ENCODE measurements around the gene EPC1.

EPC1 gene

DNA sequence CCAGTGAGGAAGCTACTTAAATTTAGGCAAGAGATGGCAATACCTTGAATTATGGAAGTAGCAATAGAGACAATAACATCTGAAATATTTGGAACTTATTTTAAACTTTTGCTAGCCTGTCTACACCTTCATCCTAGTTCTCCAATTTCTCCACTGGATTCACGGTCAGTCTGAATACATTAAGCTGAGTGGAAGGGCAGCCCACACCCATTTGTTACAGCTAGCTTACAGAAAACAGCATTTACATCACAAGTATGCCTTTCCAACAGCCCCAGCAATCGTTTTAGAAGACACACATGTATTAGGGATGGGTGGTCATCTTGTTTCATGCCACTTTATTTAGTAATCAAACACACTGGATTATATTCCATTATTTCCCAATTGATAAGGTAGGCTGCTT is 16.7 kb downstream of the EPC1 start:
- no peaks in the 10 kb centered on the region for H3K27me3 ChIP-seq (ENCODE audit: insufficient read depth, low read length)
- H3K27ac ChIP-seq (ENCODE audit: low read depth, low read length), result no peak overlapping the region
- no peak overlapping the region for H3K9ac ChIP-seq (ENCODE audit: low read depth, low read length)
- no peaks in the 10 kb centered on the region for H3K36me3 ChIP-seq (ENCODE audit: insufficient read depth, low read length)
- no peaks in the 10 kb centered on the region for H3K9me3 ChIP-seq (ENCODE audit: insufficient read depth, low read depth, low read length)
- H3K4me1 ChIP-seq (ENCODE audit: insufficient read depth, low read length), result peaks cover 71% of the 10 kb centered on the region
- 63% methylated on average over 1 of the region's 2 CpGs for WGBS
- H3K4me3 ChIP-seq (ENCODE audit: low read length), result no peak overlapping the region

- Histone ChIP-seq H3K9ac (ENCODE audit: low read depth, low read length) (no peak overlapping the region), H3K4me1 (ENCODE audit: insufficient read depth, low read length) (peaks cover 74% of the 10 kb centered on the region), H3K4me3 (ENCODE audit: low read length) (no peak overlapping the region), H3K27ac (ENCODE audit: low read depth, low read length) (no peak overlapping the region), H3K27me3 (ENCODE audit: insufficient read depth, low read length) (no peaks in the 10 kb centered on the region), H3K36me3 (ENCODE audit: insufficient read depth, low read length) (no peaks in the 10 kb centered on the region), H3K9me3 (ENCODE audit: insufficient read depth, low read depth, low read length) (no peaks in the 10 kb centered on the region)
- 95% methylated on average over 1 of the region's 1 CpG for WGBS
Measured at GRCh38 chr10:32329061-32329460, 17.9 kb downstream of the EPC1 start.

- no peaks in the 10 kb centered on the region for H3K27me3 ChIP-seq (ENCODE audit: insufficient read depth, low read length)
- H3K9me3 ChIP-seq (ENCODE audit: insufficient read depth, low read depth, low read length), result no peaks in the 10 kb centered on the region
- WGBS, result 76% methylated on average over 3 of the region's 3 CpGs
- H3K4me3 ChIP-seq (ENCODE audit: low read length), result no peak overlapping the region
- no peak overlapping the region for H3K9ac ChIP-seq (ENCODE audit: low read depth, low read length)
- H3K4me1 ChIP-seq (ENCODE audit: insufficient read depth, low read length), result peaks cover 70% of the 10 kb centered on the region
- H3K27ac ChIP-seq (ENCODE audit: low read depth, low read length), result no peak overlapping the region
- no peaks in the 10 kb centered on the region for H3K36me3 ChIP-seq (ENCODE audit: insufficient read depth, low read length)
Measured at GRCh38 chr10:32328499-32328898, 18.5 kb downstream of the EPC1 start.

- 93% methylated on average over 1 of the region's 1 CpG for WGBS
- H3K4me3 ChIP-seq (ENCODE audit: low read length), result no peak overlapping the region
- H3K9ac ChIP-seq (ENCODE audit: low read depth, low read length), result no peak overlapping the region
- no peaks in the 10 kb centered on the region for H3K9me3 ChIP-seq (ENCODE audit: insufficient read depth, low read depth, low read length)
- H3K4me1 ChIP-seq (ENCODE audit: insufficient read depth, low read length), result peaks cover 63% of the 10 kb centered on the region
- no peaks in the 10 kb centered on the region for H3K27me3 ChIP-seq (ENCODE audit: insufficient read depth, low read length)
- H3K36me3 ChIP-seq (ENCODE audit: insufficient read depth, low read length), result no peaks in the 10 kb centered on the region; the same call in 1 of the 2 replicates
- no peak overlapping the region for H3K27ac ChIP-seq (ENCODE audit: low read depth, low read length)
Measured at GRCh38 chr10:32327364-32327691, 19.6 kb downstream of the EPC1 start.

DNA sequence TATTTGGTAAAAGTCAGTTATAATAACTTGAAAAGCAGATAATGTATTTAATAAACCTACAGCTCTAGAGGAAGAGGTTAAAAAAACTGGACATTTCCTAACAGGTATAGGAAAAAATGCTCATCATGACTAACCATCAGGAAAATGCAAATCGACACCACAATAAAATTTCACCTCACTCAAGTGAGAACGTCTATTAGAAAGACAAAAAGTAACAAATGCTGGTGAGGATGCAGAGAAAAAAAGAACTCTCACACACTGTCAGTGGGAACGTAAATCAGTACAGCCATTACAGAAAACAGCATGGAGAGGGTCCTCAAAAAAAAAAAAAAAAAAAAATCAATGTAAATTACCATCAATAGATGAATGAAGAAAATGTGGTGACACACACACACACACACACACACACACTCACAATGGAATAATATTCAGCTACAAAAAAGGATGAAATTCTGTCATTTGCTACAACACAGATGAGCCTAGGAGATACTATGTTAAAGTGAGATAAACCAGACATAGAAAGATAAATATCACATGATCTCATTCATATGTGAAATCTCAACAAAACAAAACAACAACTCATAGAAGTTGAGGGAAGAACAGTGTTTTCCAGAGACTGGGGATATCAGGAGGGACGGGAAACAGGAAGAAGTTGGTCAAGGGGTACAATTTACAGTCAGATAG is 20.1 kb downstream of the EPC1 start:
- peaks cover under 1% of the 10 kb centered on the region; the same call in 1 of the 2 replicates for H3K36me3 ChIP-seq (ENCODE audit: insufficient read depth, low read length)
- no peaks in the 10 kb centered on the region for H3K9me3 ChIP-seq (ENCODE audit: insufficient read depth, low read depth, low read length)
- no peak overlapping the region for H3K4me3 ChIP-seq (ENCODE audit: low read length)
- no peaks in the 10 kb centered on the region for H3K27me3 ChIP-seq (ENCODE audit: insufficient read depth, low read length)
- H3K4me1 ChIP-seq (ENCODE audit: insufficient read depth, low read length), result peaks cover 58% of the 10 kb centered on the region
- 71% methylated on average over 2 of the region's 4 CpGs for WGBS
- no peak overlapping the region for H3K9ac ChIP-seq (ENCODE audit: low read depth, low read length)
- H3K27ac ChIP-seq (ENCODE audit: low read depth, low read length), result no peak overlapping the region

DNA sequence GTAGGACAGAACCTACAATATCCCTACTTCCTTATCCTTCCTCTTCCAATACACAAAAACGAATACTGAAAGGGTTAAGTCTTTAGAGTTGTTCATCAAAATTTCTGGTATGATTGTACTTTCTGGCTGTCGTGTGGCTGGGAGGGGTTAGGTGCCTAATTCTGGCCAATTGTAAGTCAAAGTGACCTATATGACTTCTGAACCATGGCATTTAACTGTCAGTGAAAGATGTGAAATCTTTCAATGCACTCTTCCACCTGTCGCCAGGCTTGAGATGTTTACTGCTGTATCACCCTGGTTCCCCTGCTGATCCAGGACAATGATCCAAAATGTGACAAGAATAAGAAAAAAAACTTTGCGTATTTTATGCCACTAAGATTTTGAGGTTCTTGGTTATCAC is 20.8 kb downstream of the EPC1 start:
- 71% methylated on average over 3 of the region's 4 CpGs for WGBS
- Histone ChIP-seq H3K36me3 (ENCODE audit: insufficient read depth, low read length) (peaks cover 4% of the 10 kb centered on the region; the same call in 1 of the 2 replicates), H3K9me3 (ENCODE audit: insufficient read depth, low read depth, low read length) (no peaks in the 10 kb centered on the region), H3K4me3 (ENCODE audit: low read length) (no peak overlapping the region), H3K27me3 (ENCODE audit: insufficient read depth, low read length) (no peaks in the 10 kb centered on the region), H3K4me1 (ENCODE audit: insufficient read depth, low read length) (peaks cover 55% of the 10 kb centered on the region), H3K9ac (ENCODE audit: low read depth, low read length) (no peak overlapping the region), H3K27ac (ENCODE audit: low read depth, low read length) (no peak overlapping the region)

- peaks cover 31% of the 10 kb centered on the region for H3K4me1 ChIP-seq (ENCODE audit: insufficient read depth, low read length)
- no CpG with 5 or more reads among the region's 2 CpGs for WGBS
Measured at GRCh38 chr10:32323051-32323450, 23.9 kb downstream of the EPC1 start.

GRCh38 chr10:32321016-32321631 is 25.8 kb downstream of the EPC1 start:
- no peak overlapping the region for H3K9ac ChIP-seq (ENCODE audit: low read depth, low read length)
- WGBS, result 100% methylated on average over 4 of the region's 4 CpGs
- H3K4me3 ChIP-seq (ENCODE audit: low read length), result no peak overlapping the region
- peaks cover 22% of the 10 kb centered on the region for H3K4me1 ChIP-seq (ENCODE audit: insufficient read depth, low read length)
- H3K27ac ChIP-seq (ENCODE audit: low read depth, low read length), result no peak overlapping the region
- H3K9me3 ChIP-seq (ENCODE audit: insufficient read depth, low read depth, low read length), result no peaks in the 10 kb centered on the region
- H3K27me3 ChIP-seq (ENCODE audit: insufficient read depth, low read length), result no peaks in the 10 kb centered on the region
- peaks cover 7% of the 10 kb centered on the region; the same call in 1 of the 2 replicates for H3K36me3 ChIP-seq (ENCODE audit: insufficient read depth, low read length)

More at GRCh38 chr10:32323051-32323450, 23.9 kb downstream of the EPC1 start:
- no peaks in the 10 kb centered on the region for H3K27me3 ChIP-seq (ENCODE audit: insufficient read depth, low read length)
- H3K9me3 ChIP-seq (ENCODE audit: insufficient read depth, low read depth, low read length), result no peaks in the 10 kb centered on the region
- H3K9ac ChIP-seq (ENCODE audit: low read depth, low read length), result no peak overlapping the region
- no peak overlapping the region for H3K4me3 ChIP-seq (ENCODE audit: low read length)
- H3K36me3 ChIP-seq (ENCODE audit: insufficient read depth, low read length), result peaks cover 7% of the 10 kb centered on the region; the same call in 1 of the 2 replicates
- no peak overlapping the region for H3K27ac ChIP-seq (ENCODE audit: low read depth, low read length)

DNA sequence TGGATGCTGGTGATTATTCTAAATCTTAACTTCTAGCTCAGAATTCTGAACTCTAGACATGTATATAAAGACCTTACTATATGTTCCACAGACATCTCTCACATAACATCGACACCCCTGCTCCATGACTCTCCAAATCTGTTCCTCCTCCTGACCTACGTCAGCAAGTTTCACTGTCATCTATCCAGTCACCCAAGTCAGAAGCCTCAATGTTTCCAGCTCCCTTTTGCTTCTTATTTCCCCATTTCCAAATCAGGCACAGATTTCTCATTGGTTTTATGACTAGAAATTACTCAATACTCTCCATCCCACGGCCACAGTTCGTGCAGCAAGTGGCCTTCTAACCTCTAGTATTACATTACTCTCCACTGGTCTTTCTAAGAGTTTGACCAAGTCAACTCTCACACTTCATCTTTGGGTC is 28.5 kb downstream of the EPC1 start:
- Histone ChIP-seq H3K4me3 (ENCODE audit: low read length) (no peak overlapping the region), H3K9ac (ENCODE audit: low read depth, low read length) (no peak overlapping the region), H3K27ac (ENCODE audit: low read depth, low read length) (no peak overlapping the region), H3K9me3 (ENCODE audit: insufficient read depth, low read depth, low read length) (no peaks in the 10 kb centered on the region), H3K27me3 (ENCODE audit: insufficient read depth, low read length) (no peaks in the 10 kb centered on the region), H3K36me3 (ENCODE audit: insufficient read depth, low read length) (peaks cover 7% of the 10 kb centered on the region; the same call in 1 of the 2 replicates), H3K4me1 (ENCODE audit: insufficient read depth, low read length) (peaks cover 19% of the 10 kb centered on the region)
- 95% methylated on average over 4 of the region's 4 CpGs for WGBS

- Histone ChIP-seq H3K4me3 (ENCODE audit: low read length) (no peak overlapping the region), H3K27ac (ENCODE audit: low read depth, low read length) (no peak overlapping the region)
Measured at GRCh38 chr10:32317795-32318357, 29.1 kb downstream of the EPC1 start.

DNA sequence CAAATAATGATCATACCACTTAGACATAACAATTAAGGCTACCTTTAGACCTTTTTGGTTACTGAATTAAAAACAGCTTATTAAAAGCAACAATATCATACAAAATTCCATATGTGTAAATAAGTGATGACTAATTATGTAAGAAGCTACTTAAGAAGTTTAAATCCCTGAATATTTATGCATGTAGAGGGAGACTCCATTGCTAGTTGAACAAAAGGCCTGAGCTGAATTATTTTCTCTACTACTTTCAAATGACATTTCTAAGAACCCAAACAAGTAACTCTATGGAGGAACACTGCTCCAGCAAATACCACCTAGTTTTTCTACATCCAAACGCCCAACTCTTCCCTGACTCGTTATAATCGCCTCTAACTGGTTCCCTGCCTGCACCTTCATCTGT is 31.5 kb downstream of the EPC1 start:
- WGBS, result 84% methylated on average over 3 of the region's 3 CpGs
- Histone ChIP-seq H3K4me1 (ENCODE audit: insufficient read depth, low read length) (peaks cover 19% of the 10 kb centered on the region), H3K27ac (ENCODE audit: low read depth, low read length) (no peak overlapping the region), H3K4me3 (ENCODE audit: low read length) (no peak overlapping the region), H3K9ac (ENCODE audit: low read depth, low read length) (no peak overlapping the region), H3K9me3 (ENCODE audit: insufficient read depth, low read depth, low read length) (no peaks in the 10 kb centered on the region), H3K27me3 (ENCODE audit: insufficient read depth, low read length) (no peaks in the 10 kb centered on the region), H3K36me3 (ENCODE audit: insufficient read depth, low read length) (0 out of 2 replicates have a peak, but pooled peaks cover 2% of the 10 kb centered on the region)

More at GRCh38 chr10:32317795-32318357, 29.1 kb downstream of the EPC1 start:
- H3K9ac ChIP-seq (ENCODE audit: low read depth, low read length), result no peak overlapping the region
- H3K27me3 ChIP-seq (ENCODE audit: insufficient read depth, low read length), result no peaks in the 10 kb centered on the region
- no peaks in the 10 kb centered on the region for H3K9me3 ChIP-seq (ENCODE audit: insufficient read depth, low read depth, low read length)
- H3K4me1 ChIP-seq (ENCODE audit: insufficient read depth, low read length), result peaks cover 19% of the 10 kb centered on the region
- H3K36me3 ChIP-seq (ENCODE audit: insufficient read depth, low read length), result peaks cover 7% of the 10 kb centered on the region; the same call in 1 of the 2 replicates
- WGBS, result 86% methylated on average over 4 of the region's 6 CpGs

All from HUES64 (cell line).